IMR-90 (cell line): ENCODE results near the gene DGKD. TPM values are rescaled to one million over a fixed set of nuclear protein-coding genes. Genes with fewer than 3 reads are reported as not detected.

ENCODE experiments used
- ATAC-seq: fragments of 200-7000 bp; cut with Tn5 transposase; 2 replicates; pipeline ENCODE4 v1.9.1; 2020; ENCODE audit warnings: low read depth, mild to moderate bottlenecking, moderate library complexity
- BruUV-seq: library from RNA; stranded (reverse); fragments of 400-500 nt; replicated peaks from 2 replicates; lab custom pipeline; 2021; lab: Mats Ljungman, UMichigan
- CTCF ChIA-PET: fragments of 300-600 bp; formaldehyde crosslinking; extraction: SDS; loops from one replicate; lab custom pipeline; 2021; ENCODE audit warnings: antibody characterized with exemption; lab: Yijun Ruan, JAX
- POLR2A ChIA-PET: fragments of 300-600 bp; sonication (Branson Sonifier 250); formaldehyde crosslinking; loops from one replicate; lab custom pipeline; 2022; ENCODE audit warnings: antibody characterized with exemption; ENCODE audit not compliant: unreplicated experiment; lab: Charles Lee
- DNase-seq: peaks from one replicate; pipeline ENCODE4 v3.0.0; 2013
- H2AFZ ChIP-seq: replicated peaks from 2 replicates; pipeline ENCODE3; 2013; ENCODE audit warnings: low read length, mild to moderate bottlenecking; ENCODE audit not compliant: poor library complexity
- H2AK5ac ChIP-seq: 2 replicates; pipeline ENCODE4 v1.6.1; 2013; ENCODE audit warnings: low read depth, low read length, inconsistent platforms
- H2AK9ac ChIP-seq: replicated peaks from 2 replicates; pipeline ENCODE3; 2013; ENCODE audit warnings: mild to moderate bottlenecking, low read depth, low read length, moderate library complexity; ENCODE audit not compliant: poor library complexity
- H2BK120ac ChIP-seq: 2 replicates; pipeline ENCODE4 v1.6.1; 2013; ENCODE audit warnings: low read depth, low read length, inconsistent platforms
- H2BK15ac ChIP-seq: 3 replicates; pipeline ENCODE4 v1.6.1; 2013; ENCODE audit warnings: low read depth, low read length, inconsistent platforms
- H2BK20ac ChIP-seq: 2 replicates; pipeline ENCODE4 v1.6.1; 2013; ENCODE audit warnings: low read depth, mild to moderate bottlenecking, inconsistent platforms, low read length, moderate library complexity
- H2BK5ac ChIP-seq: 2 replicates; pipeline ENCODE4 v1.6.1; 2013; ENCODE audit warnings: mild to moderate bottlenecking, low read depth, low read length, inconsistent platforms; ENCODE audit not compliant: poor library complexity, severe bottlenecking
- H3K14ac ChIP-seq: replicated peaks from 2 replicates; pipeline ENCODE4 v1.6.1; 2013; ENCODE audit warnings: low read depth, low read length, inconsistent platforms
- H3K18ac ChIP-seq: 2 replicates; pipeline ENCODE4 v1.6.1; 2013; ENCODE audit warnings: low read depth, low read length, control low read depth
- H3K23ac ChIP-seq: 2 replicates; pipeline ENCODE4 v1.6.1; 2013; ENCODE audit warnings: low read depth, low read length, inconsistent platforms
- H3K27ac ChIP-seq: 2 replicates; pipeline ENCODE4 v1.5.1; 2013; ENCODE audit warnings: mild to moderate bottlenecking, control low read depth, low read length; ENCODE audit not compliant: insufficient read depth
- H3K27me3 ChIP-seq: 2 replicates; pipeline ENCODE4 v1.6.1; 2013; ENCODE audit warnings: low read length; ENCODE audit not compliant: control insufficient read depth, insufficient read depth
- H3K36me3 ChIP-seq: 2 replicates; pipeline ENCODE4 v1.6.1; 2013; ENCODE audit warnings: low read length, mixed read lengths; ENCODE audit not compliant: control insufficient read depth, insufficient read depth
- H3K4ac ChIP-seq: 2 replicates; pipeline ENCODE4 v1.6.1; 2013; ENCODE audit warnings: low read depth, low read length, inconsistent platforms
- H3K4me1 ChIP-seq: 2 replicates; pipeline ENCODE4 v1.6.1; 2013; ENCODE audit warnings: low read length, mixed read lengths; ENCODE audit not compliant: control insufficient read depth, insufficient read depth
- H3K4me2 ChIP-seq: 2 replicates; pipeline ENCODE4 v1.6.1; 2013; ENCODE audit warnings: low read depth, mild to moderate bottlenecking, control low read depth, low read length, moderate library complexity
- H3K4me3 ChIP-seq: 2 replicates; pipeline ENCODE4 v1.5.1; 2013; ENCODE audit warnings: low read depth, mild to moderate bottlenecking, control low read depth, low read length, moderate library complexity; ENCODE audit not compliant: insufficient read depth
- H3K56ac ChIP-seq: 2 replicates; pipeline ENCODE4 v1.6.1; 2013; ENCODE audit warnings: low read length, inconsistent platforms; ENCODE audit not compliant: insufficient read depth; ENCODE audit errors: extremely low read depth
- H3K79me1 ChIP-seq, 2 experiments: 2 replicates each; pipeline ENCODE4 v1.6.1; 2013; ENCODE audit warnings: low read length in 2 of 2, inconsistent platforms in 1 of 2, low read depth in 1 of 2
- H3K9ac ChIP-seq: 2 replicates; pipeline ENCODE4 v1.6.1; 2013; ENCODE audit warnings: low read depth, low read length, control low read depth
- H3K9me1 ChIP-seq: 2 replicates; pipeline ENCODE4 v1.6.1; 2013; ENCODE audit warnings: low read length, inconsistent platforms; ENCODE audit not compliant: insufficient read depth
- H3K9me3 ChIP-seq: 2 replicates; pipeline ENCODE4 v1.6.1; 2013; ENCODE audit warnings: low read length; ENCODE audit not compliant: control insufficient read depth, insufficient read depth
- H4K20me1 ChIP-seq: 2 replicates; pipeline ENCODE4 v1.6.1; 2013; ENCODE audit warnings: low read length, inconsistent platforms; ENCODE audit not compliant: insufficient read depth
- H4K5ac ChIP-seq: 2 replicates; pipeline ENCODE4 v1.6.1; 2013; ENCODE audit warnings: mild to moderate bottlenecking, low read depth, low read length, control low read depth
- H4K8ac ChIP-seq, 2 experiments: 2 replicates each; pipeline ENCODE4 v1.6.1; 2013; ENCODE audit warnings: low read depth in 2 of 2, low read length in 2 of 2, control low read depth in 1 of 2, inconsistent platforms in 1 of 2
- H4K91ac ChIP-seq: 2 replicates; pipeline ENCODE4 v1.6.1; 2013; ENCODE audit warnings: low read depth, low read length, inconsistent platforms; ENCODE audit not compliant: insufficient read depth
- BHLHE40 ChIP-seq: fragments of 150-350 bp; IDR thresholded peaks from 2 replicates; pipeline ENCODE4 v1.6.1; 2016; ENCODE audit warnings: mild to moderate bottlenecking, low read depth, low read length
- CEBPB ChIP-seq: IDR thresholded peaks from 2 replicates; pipeline ENCODE4 v1.6.1; 2012; ENCODE audit warnings: low read depth, low read length, improper control_type of control experiment
- CTCF ChIP-seq: conservative IDR thresholded peaks from 2 replicates; pipeline ENCODE4 v1.5.1; 2012; ENCODE audit warnings: mild to moderate bottlenecking, low read depth, low read length, improper control_type of control experiment
- ELK1 ChIP-seq: fragments of 150-350 bp; IDR thresholded peaks from 2 replicates; pipeline ENCODE4 v1.6.1; 2016; ENCODE audit warnings: low read depth, mild to moderate bottlenecking, low read length, moderate library complexity, borderline replicate concordance
- MAFK ChIP-seq: IDR thresholded peaks from 2 replicates; pipeline ENCODE4 v1.6.1; 2012; ENCODE audit warnings: low read depth, low read length, improper control_type of control experiment
- POLR2A ChIP-seq: IDR thresholded peaks from 2 replicates; pipeline ENCODE4 v1.6.1; 2012; ENCODE audit warnings: mild to moderate bottlenecking, low read depth, low read length
- RCOR1 ChIP-seq: IDR thresholded peaks from 2 replicates; pipeline ENCODE4 v1.6.1; 2012; ENCODE audit warnings: mild to moderate bottlenecking, low read length, improper control_type of control experiment; ENCODE audit not compliant: insufficient replicate concordance
- RFX5 ChIP-seq: IDR thresholded peaks from 2 replicates; pipeline ENCODE4 v1.8.0; 2012; ENCODE audit warnings: low read depth, mild to moderate bottlenecking, low read length, moderate library complexity
- SMC3 ChIP-seq: fragments of 150-350 bp; IDR thresholded peaks from 2 replicates; pipeline ENCODE4 v1.6.1; 2016; ENCODE audit warnings: low read depth, mild to moderate bottlenecking, antibody characterized with exemption, low read length, moderate library complexity
- WGBS, 2 experiments: methylation state at CpG; one replicate each; pipeline versions ENCODE4 v1.1.5 to v1.1.7; 2013; ENCODE audit warnings: missing lambda C conversion rate in 2 of 2; ENCODE audit not compliant: insufficient read length in 1 of 2; ENCODE audit errors: extremely low coverage in 2 of 2; 5-methylcytosine and 5-hydroxymethylcytosine counted together
- dilution Hi-C: fragments of 300-500 bp; cut with HindIII; formaldehyde crosslinking; loops from one replicate; pipeline ENCODE4 v1.14.3; 2018; ENCODE audit warnings: low sequenced_read_pairs; ENCODE audit not compliant: unreplicated experiment
- in situ Hi-C: fragments of 300-500 bp; cut with MboI; formaldehyde crosslinking; loops from 3 replicates; pipeline ENCODE4 v1.14.3; 2019; ENCODE audit warnings: low sequenced_read_pairs, inconsistent platforms, mixed read lengths
- intact Hi-C: fragments of 100-400 bp; cut with micrococcal nuclease; formaldehyde crosslinking; loops from 2 replicates; pipeline ENCODE4 v1.10.0; 2022
- polyA plus RNA-seq, 3 experiments: library from polyadenylated mRNA; depleted of rRNA; stranded (reverse); fragments of >200 nt; gene quantifications; 2 replicates each; pipeline ENCODE4 v1.2.3, GENCODE V29; 2012; ENCODE audit warnings: low replicate concordance in 1 of 3
- total RNA-seq: library from RNA; depleted of rRNA; stranded (reverse); fragments of >200 nt; gene quantifications from 2 replicates; pipeline ENCODE4 v1.2.3, GENCODE V29; 2012

The DGKD gene
- total and polyA plus RNA-seq, 2 of the 4 experiments (the other 2 are of a cell fraction) = 6.5 to 10.1 TPM

GRCh38 chr2:233317196-233317943 is 36.9 kb upstream of the DGKD start:
- Histone ChIP-seq H3K4me3 (no peak overlapping the region), H4K8ac (no peak overlapping the region), H2BK5ac (no peak overlapping the region), H2BK120ac (no peak overlapping the region), H3K27me3 (peaks cover 30% of the 10 kb centered on the region), H2AFZ (no peak overlapping the region), H3K18ac (no peak overlapping the region), H4K20me1 (no peaks in the 10 kb centered on the region), H3K23ac (no peak overlapping the region), H3K36me3 (no peaks in the 10 kb centered on the region), H3K4me2 (no peak overlapping the region), H3K79me1 (no peaks in the 10 kb centered on the region), H3K4me1 (no peaks in the 10 kb centered on the region), H2BK15ac (no peak overlapping the region), H2AK9ac (no peak overlapping the region), H4K91ac (no peak overlapping the region), H2BK20ac (no peak overlapping the region), H3K9me1 (no peaks in the 10 kb centered on the region), H4K5ac (no peak overlapping the region), H3K14ac (no peak overlapping the region), H3K9ac (no peak overlapping the region), H3K27ac (no peak overlapping the region), H3K9me3 (no peaks in the 10 kb centered on the region), H2AK5ac (no peak overlapping the region), H3K56ac (no peak overlapping the region), H3K4ac (no peak overlapping the region)
- CTCF ChIA-PET = no interaction called here
- no TSS peak for BruUV-seq
- intact Hi-C loops (no loop called here), dilution Hi-C loops (no loop called here), in situ Hi-C loops (no loop called here)
- TF ChIP-seq RCOR1 (no peak), MAFK (no peak), ELK1 (no peak), SMC3 (no peak), RFX5 (no peak), CTCF (no peak), POLR2A (no peak), CEBPB (no peak), BHLHE40 (no peak)
- POLR2A ChIA-PET = no interaction called here
- DNase-seq = no peak
- WGBS, 2 experiments = no CpG with 5 or more reads among the region's 7 CpGs
- no peak for ATAC-seq
